Tibial nerve (tissue), 4 donors: ENCODE results near the gene GABRR2.

ENCODE experiments used
- CTCF ChIP-seq, 5 experiments: fragments of 200-600 bp in 3 of 5; fragments of 450-650 bp in 2 of 5; sonication (generic) in 3 of 5; IDR thresholded peaks; one replicate each; pipeline ENCODE4 v1.5.1; 2016 to 2019; ENCODE audit warnings: antibody characterized with exemption in 5 of 5, mild to moderate bottlenecking in 3 of 5, moderate library complexity in 2 of 5
- EP300 ChIP-seq, 2 donors: sonication (generic); formaldehyde crosslinking; IDR thresholded peaks; one replicate each; pipeline ENCODE4 v1.6.1; 2017; ENCODE audit warnings: antibody characterized with exemption in 2 of 2, mild to moderate bottlenecking in 1 of 2
- POLR2A ChIP-seq, 2 donors: fragments of 450-650 bp; IDR thresholded peaks; one replicate each; pipeline ENCODE4 v1.6.1; 2017; ENCODE audit warnings: antibody characterized with exemption in 2 of 2, mild to moderate bottlenecking in 2 of 2, moderate library complexity in 2 of 2

- no peak for TF ChIP-seq CTCF (IDR thresholded peaks at IDR 0.05)
- no peak for TF ChIP-seq POLR2A (IDR thresholded peaks at IDR 0.05)
- no peak for TF ChIP-seq EP300 (IDR thresholded peaks at IDR 0.05)
These were observed 63.1 kb downstream of the GABRR2 start for GRCh38 chr6:89251976-89252375.
